NT2/D1 (cell line): ENCODE measurements around the gene EFCAB9.

Experiments
- SUZ12 ChIP-seq: IDR thresholded peaks from 2 replicates; pipeline ENCODE4 v1.6.1; 2011; ENCODE audit not compliant: insufficient read length, insufficient read depth; ENCODE audit errors: extremely low read depth
- ZNF274 ChIP-seq: IDR thresholded peaks from 2 replicates; pipeline ENCODE4 v1.6.1; 2011; ENCODE audit warnings: mild to moderate bottlenecking, low read depth, low read length

DNA sequence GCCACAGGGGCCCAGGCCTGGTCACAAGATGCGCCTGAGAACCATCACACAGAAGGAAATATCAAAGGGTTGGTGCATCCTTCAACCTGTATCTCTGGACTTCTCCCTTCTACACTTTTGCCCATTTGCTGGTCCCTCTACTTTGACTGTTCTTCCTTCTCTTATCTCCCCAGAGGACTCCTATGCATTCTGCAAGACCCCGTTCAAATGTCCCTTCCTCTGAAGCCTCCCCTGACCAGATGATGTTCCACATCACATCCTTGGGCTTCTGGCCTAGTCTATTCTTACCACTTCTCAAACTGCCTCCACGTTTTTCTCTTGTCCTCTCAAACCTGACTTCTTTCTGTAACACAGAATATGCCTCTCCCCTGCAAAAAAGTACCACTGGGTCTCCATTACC is 40.3 kb upstream of the EFCAB9 start:
- TF ChIP-seq SUZ12 = no peak
- no peak for TF ChIP-seq ZNF274
